ENCODE results near the gene NFATC2. TPM values are rescaled to one million over a fixed set of nuclear protein-coding genes. Genes with fewer than 3 reads are reported as not detected.
A peak's percentile ranks its signal among the peaks of the same experiment; 100 is the strongest.

The NFATC2 gene
- total RNA-seq, 1 donor from 2014 or later, result not detected

DNA sequence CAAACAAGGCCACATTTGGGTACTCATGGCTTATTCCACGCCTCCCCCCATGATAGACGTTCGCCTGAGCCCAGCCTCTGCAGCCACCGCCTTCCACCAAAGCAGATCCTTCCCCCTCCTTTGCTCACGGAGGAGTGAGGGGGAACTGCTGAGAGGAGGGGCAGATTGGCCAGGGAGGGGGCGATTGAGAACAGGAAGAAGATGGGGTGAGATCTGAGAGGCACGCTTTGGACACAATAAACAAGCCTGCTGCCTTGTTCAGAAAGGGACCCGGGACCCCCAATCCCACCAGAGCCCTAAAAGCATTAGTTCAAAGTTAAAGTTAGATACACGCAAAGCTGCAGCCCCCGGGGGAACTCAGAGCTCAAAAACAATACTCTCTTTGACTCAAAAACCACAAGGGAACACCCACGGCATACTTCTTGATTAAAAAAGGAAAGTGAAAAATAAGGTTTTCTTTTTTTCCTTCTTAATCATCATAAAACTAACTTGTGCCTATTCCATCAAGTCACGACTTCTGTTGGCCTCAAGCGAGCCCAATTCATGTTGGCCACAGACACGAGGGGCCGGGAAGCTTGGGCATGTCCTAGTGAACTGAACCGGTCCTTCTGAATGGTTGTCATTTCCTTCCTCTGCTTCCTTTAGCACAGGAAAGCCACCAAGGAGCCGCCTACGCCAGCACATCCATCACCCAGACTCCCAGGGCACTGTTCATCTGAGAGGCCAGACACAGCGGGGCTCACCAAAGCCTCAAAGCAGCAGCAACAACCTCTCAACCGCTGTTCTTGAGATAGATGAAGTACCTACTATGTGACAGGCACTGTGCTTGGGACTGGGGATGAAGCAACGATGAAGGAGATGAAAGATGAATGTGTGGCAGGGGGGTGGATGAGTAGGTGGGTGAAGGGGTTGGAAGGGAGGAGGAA is 44.7 kb downstream of the NFATC2 start:
- no peak for DNase-seq (ENCODE audit: low read depth)

DNA sequence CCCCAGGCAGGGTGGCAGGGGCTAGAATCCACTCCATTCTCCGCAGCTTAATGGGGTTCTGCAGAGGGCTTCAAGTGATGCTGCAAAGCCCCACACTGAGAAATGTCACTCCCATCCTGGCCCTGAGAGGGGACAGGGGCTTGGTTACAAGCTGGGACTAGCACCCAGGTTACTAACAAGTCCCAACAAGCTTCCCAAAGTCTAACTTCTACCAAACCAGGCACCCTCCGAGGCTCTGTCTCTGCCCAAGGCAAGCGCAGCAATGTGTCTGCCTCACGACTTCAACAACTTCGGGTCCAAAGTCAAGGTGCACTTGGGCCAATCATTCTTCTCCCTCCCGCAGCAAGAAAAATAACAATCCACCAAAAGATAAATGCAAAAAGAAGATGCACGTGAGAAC is 45.6 kb downstream of the NFATC2 start:
- no peak for DNase-seq (ENCODE audit: low read depth)

GRCh38 chr20:51495921-51496545 is 46.5 kb downstream of the NFATC2 start:
- DNase-seq (ENCODE audit: low read depth), result peak; percentile 30

GRCh38 chr20:51495291-51495690 is 47.2 kb downstream of the NFATC2 start:
- no peak for DNase-seq (ENCODE audit: low read depth)

GRCh38 chr20:51494241-51495110 is 48.0 kb downstream of the NFATC2 start:
- DNase-seq (ENCODE audit: low read depth), result no peak

DNA sequence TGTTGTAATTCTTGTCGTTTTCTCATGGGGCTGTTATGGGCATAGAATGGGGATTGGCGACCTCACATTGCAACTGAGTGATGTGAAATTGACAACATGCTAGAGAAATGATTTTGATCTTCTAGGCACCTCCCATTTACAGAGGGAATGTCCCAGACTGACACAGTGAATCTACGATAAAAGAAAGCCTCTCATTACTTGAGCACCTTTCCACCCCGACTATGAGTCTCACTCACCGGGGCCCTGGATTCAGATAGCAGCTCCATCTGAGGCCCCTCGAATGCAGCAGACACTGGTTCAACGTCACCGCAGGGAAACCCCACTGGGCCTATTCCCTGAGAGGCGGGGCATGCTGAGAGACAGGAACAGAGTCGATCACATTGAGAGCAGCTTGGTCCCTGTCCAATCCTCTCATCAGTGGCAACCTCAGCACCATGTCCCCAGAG is 49.1 kb downstream of the NFATC2 start:
- DNase-seq (ENCODE audit: low read depth), result no peak

GRCh38 chr20:51492167-51493092 is 50.1 kb downstream of the NFATC2 start:
- no peak for DNase-seq (ENCODE audit: low read depth)

DNA sequence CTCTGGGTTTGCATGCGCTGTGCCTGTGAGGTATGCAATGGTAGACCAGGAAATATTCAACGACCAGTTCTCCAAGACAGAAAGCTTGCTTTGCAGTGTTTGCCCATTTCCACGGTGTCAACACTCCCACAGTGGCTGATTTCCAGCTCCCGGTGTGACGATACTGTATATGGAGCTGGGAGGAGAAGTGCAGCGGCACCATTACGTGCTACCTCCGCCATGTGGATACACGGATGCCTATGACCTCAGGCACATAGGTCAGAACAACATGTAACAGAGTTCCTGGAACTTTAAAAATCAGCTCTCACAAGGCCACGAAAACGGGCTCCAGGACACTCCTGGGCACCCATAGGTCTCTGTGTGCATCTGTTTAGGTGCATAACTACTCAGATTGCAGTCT is 51.1 kb downstream of the NFATC2 start:
- no peak for DNase-seq (ENCODE audit: low read depth)

DNA sequence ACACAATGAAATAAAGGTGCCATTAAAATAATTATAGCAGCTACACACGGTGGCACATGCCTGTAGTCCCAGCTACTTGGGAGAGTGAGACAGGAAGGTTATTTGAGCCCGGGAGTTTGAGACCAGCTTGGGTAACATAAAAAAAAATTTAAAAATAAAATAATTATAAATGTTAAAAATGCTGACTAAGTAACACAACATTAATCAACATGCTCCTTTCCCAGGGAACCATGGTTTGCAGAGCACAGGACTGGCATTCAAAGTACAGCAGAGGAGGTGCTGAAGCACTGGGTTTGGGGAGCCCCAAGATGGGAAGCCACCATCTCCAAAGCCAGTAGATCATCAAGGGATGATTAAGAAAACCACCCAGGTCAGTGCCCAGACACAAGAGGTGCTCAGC is 51.9 kb downstream of the NFATC2 start:
- DNase-seq (ENCODE audit: low read depth), result no peak

- DNase-seq (ENCODE audit: low read depth), result no peak
These were observed 52.9 kb downstream of the NFATC2 start for GRCh38 chr20:51489611-51490010.

- no peak for DNase-seq (ENCODE audit: low read depth)
These were observed 54.2 kb downstream of the NFATC2 start for GRCh38 chr20:51488331-51488730.

GRCh38 chr20:51487565-51488268 is 54.8 kb downstream of the NFATC2 start:
- DNase-seq (ENCODE audit: low read depth), result peak; percentile 6

DNA sequence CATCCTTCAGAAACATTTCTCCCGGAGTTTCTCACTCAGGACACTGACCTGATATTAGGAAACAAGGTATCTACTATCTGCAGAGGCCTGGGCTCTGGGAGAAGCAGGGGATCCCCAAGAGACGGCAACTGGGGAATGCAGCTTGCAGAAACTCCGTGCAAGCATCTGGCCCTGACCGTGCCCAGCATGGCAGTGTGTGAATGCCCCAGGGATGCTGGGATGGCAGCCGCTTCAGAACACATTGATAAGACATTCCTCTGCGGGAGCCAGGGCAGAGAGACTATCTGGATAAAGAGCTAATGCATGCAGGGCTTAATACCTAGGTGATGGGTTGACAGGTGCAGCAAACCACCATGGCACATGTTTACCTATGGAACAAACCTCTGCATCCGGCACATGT is 55.4 kb downstream of the NFATC2 start:
- DNase-seq (ENCODE audit: low read depth), result peak; percentile 28

DNA sequence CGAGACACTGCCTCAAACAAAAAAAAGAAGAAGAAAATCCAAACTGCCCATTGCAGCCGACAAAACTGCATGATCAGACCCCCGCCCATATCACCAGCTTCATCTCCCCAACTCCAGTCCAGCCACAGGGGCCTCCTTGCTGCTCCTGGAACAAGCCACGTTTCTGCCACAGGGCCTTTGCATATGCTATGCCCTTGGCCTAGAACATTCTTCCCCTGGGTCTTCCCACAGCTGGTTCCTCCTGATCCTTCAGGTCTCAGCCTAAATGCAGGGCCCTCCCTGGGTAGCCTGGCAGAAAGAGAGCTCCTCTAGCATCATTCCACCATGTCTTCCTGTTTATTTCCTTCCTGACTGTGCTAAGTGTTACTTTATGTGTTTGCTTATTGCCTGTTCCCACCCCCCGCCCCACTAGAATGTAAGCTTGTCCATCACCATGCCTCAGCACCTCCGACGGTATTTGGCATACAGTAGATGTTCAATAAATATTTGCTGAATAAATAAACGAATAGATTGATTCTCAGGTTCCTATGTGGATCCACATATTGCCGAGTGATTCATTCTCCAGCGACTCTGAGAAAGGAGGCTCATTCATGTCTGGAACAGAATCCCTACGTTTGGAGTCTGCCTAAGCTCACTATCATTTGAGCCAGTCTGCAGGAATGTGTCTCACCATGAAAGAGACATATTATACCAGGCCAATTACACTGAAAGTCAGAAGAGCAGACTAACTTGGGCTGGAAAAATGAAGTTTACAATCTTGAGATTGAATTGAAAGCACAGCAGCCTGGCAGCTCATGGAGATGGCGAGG is 56.1 kb downstream of the NFATC2 start:
- DNase-seq (ENCODE audit: low read depth), result no peak

DNA sequence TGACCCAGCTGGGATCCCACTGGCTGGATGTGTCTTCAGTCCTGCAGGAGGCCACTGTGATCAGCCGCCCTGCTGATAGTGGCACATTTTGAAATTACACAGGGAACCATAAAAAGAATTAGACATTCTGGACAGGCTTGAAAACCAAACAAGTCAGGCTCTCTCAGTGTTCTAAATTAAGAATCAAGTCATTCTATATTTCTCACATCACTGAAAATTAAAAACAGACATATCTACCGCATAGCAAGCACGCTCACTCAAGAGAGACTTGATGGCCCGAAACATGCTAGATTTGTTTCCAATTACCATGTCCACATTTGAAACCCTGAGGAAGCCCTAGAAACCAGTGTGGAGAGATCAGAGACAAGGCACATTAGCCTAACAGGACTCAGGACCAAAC is 57.7 kb downstream of the NFATC2 start:
- no peak for DNase-seq (ENCODE audit: low read depth)

GRCh38 chr20:51484141-51484815 is 58.2 kb downstream of the NFATC2 start:
- DNase-seq (ENCODE audit: low read depth), result no peak

DNA sequence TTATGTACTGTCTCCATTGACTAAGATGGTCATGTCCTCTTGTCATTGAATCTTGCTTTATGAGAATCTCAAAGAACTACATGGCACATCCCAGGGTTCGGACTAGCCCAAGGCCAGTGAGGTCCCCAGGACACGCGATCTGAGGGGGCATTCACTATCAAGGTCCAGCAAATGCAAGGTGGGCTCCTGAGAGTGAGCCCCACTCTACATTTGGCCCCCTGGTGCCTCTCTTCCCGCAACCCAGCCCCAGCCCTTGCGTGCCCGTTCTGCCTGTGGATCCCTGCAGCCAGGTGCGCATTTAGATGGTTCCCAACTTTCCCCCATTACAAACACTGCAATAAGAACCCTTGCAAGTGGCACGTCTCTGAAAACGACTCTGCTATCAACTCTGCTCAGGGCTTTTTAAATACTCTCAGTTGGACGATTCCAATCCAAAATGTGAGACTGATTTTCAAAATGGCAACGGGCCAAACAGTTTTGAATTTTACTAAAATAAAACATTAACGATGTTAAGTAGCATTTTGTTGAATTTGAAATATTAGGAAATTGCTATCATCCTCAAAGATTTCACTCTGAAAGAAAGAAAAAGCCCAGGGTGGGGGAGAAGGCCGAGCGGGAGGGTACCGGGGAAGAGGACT is 59.6 kb downstream of the NFATC2 start:
- no peak for DNase-seq (ENCODE audit: low read depth)

DNA sequence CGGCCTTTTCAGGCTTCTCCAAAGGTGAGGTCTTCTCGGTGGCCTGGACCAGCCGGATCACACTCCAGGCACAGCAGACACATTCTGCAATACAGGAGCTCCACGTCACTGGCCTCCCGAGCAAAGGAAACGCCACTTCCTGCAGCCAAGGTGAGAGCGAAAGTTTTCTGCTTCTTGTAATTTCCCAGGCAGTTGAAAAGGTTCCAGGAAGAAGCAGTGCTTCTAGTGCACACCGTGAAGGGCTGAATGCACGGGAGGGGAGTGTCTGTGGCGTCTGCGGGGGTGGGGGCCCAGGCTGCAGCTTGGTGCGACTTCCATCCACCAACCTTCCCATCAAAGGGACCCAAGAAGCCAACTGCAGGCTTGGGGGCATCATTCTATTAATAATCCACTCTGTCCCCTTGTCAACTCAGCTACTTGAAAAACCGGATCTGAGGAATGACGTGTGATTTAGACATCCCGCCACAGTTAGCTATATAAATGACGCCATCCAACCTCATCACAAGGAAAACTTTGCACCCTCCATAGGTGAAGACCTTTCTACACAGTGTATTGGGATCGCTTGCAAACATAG is 61.1 kb downstream of the NFATC2 start:
- no peak for DNase-seq (ENCODE audit: low read depth)
